GM19455 (cell line): ENCODE results near the gene SYP.
"Not testable (repeated sequence)": the region's sequence is repeated elsewhere in the genome, so short reads cannot be mapped to it uniquely, and the experiment has no call there.

Experiments
- ATAC-seq: cut with Tn5 transposase; IDR thresholded peaks from one replicate; pipeline ENCODE4 v1.9.1; 2021; ENCODE audit not compliant: unreplicated experiment

Gene SYP

DNA sequence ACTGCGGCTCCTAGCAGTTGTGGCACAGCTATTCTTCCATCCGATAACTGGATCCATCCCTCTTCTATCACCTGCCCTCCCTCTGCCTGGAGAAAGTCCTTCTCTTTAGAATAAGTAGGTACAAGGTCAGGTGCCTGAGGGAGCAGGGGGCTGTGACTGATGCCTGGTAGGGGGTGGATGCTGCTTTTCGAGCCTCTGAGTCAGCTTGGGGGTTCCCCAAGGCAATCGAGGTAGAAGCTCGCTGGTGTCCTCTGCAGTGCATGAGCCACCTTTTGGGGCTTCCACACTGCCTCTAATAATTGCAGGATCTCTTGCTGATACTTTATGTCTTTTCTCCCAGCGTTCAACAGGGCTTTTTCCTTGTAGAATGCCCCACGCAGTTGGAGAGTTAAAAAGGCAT is 56.8 kb downstream of the SYP start:
- not testable (repeated sequence) for ATAC-seq

DNA sequence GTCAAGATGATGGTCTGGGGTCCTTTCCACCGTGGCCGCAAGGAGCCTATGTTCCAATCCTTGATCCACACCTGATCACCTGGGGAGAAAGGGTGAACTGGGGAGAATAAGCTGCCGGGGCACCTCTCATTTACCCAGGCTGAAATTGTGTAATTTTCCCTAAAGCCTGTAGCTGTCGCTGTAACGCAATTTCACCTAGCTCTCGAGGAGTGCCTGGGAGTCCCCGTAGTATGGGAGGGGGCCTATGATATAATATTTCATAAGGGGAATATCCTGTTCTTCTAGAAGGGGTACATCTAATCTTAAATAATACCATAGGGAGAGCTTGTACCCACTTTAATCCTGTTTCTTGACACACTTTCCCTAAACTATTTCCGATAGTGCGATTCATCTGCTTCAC is 57.7 kb downstream of the SYP start:
- ATAC-seq: not testable (repeated sequence)

DNA sequence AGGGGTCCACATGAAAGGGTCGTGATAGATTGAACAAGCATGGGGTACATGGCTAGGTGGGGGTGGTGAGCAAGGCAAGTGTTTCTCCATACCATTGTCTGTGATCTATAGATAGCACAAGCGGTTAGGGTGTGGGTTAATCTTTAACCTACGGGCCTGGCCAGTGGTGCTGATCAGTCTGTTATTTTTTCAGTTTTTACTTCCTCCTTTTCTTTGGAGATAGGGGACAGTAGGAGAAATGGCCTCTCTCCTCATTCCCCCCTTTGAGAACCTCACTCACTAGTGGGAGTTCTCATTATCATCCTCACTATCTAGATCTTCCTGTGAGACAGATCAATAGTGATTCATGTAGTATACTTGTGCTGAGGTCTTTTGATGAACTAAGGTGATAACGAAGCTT is 60.3 kb downstream of the SYP start:
- ATAC-seq: no peak
